Mucosa of rectum (tissue), 2 donors: Measurements from ENCODE around the gene CAMK2D.

Source experiments
- H3K27ac ChIP-seq, 2 donors: one replicate each; pipeline ENCODE4 v1.7.0; 2013; ENCODE audit warnings: inconsistent platforms in 2 of 2, low read depth in 2 of 2, low read length in 2 of 2
- H3K27me3 ChIP-seq, 2 donors: one replicate each; pipeline ENCODE4 v1.7.0; 2013; ENCODE audit warnings: low read length in 2 of 2; ENCODE audit not compliant: control insufficient read depth in 2 of 2, insufficient read depth in 2 of 2
- H3K36me3 ChIP-seq, 2 donors: one replicate each; pipeline ENCODE4 v1.7.0; 2013; ENCODE audit warnings: low read length in 2 of 2; ENCODE audit not compliant: control insufficient read depth in 2 of 2, insufficient read depth in 2 of 2
- H3K4me1 ChIP-seq, 2 donors: one replicate each; pipeline ENCODE4 v1.7.0; 2013; ENCODE audit warnings: low read length in 2 of 2, mild to moderate bottlenecking in 1 of 2; ENCODE audit not compliant: control insufficient read depth in 2 of 2, insufficient read depth in 2 of 2
- H3K4me3 ChIP-seq, 2 donors: one replicate each; pipeline ENCODE4 v1.7.0; 2013; ENCODE audit warnings: low read length in 2 of 2
- H3K9ac ChIP-seq, 2 donors: one replicate each; pipeline ENCODE4 v1.7.0; 2013; ENCODE audit warnings: low read length in 2 of 2, low read depth in 1 of 2, mild to moderate bottlenecking in 1 of 2
- H3K9me3 ChIP-seq, 2 donors: one replicate each; pipeline ENCODE4 v1.7.0; 2013; ENCODE audit warnings: low read length in 2 of 2; ENCODE audit not compliant: control insufficient read depth in 2 of 2
- donor health status: healthy.
- donor health status: Normal muscosa, but diverticular disease.

Gene CAMK2D

DNA sequence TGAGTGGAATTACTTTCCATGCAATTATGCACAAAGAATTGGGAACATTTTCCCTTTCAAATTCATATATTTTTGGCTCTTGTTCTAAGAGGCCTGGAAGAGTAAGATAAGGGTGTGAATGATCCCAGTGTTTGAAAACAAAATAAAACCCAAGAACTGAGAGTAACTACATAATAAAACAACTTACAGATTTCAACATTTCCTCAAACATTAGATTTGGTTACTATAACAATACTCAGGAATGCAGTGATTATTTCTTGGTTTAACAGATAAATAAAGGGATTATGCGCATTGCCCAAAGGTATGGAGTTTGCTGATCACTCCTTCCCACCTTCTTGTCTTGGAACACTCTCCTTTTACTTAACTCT lies 292.5 kb downstream of the CAMK2D start:
- H3K9ac ChIP-seq = no peak overlapping the region
- peak overlapping the region; percentile 67 to 77 for H3K27ac ChIP-seq
- peaks cover 4 to 7% of the 10 kb centered on the region in 2 donors for H3K36me3 ChIP-seq
- H3K9me3 ChIP-seq = no peaks in the 10 kb centered on the region
- no peak overlapping the region for H3K4me3 ChIP-seq
- H3K4me1 ChIP-seq = peaks cover 2 to 3% of the 10 kb centered on the region in 2 donors
- H3K27me3 ChIP-seq = no peaks in the 10 kb centered on the region

DNA sequence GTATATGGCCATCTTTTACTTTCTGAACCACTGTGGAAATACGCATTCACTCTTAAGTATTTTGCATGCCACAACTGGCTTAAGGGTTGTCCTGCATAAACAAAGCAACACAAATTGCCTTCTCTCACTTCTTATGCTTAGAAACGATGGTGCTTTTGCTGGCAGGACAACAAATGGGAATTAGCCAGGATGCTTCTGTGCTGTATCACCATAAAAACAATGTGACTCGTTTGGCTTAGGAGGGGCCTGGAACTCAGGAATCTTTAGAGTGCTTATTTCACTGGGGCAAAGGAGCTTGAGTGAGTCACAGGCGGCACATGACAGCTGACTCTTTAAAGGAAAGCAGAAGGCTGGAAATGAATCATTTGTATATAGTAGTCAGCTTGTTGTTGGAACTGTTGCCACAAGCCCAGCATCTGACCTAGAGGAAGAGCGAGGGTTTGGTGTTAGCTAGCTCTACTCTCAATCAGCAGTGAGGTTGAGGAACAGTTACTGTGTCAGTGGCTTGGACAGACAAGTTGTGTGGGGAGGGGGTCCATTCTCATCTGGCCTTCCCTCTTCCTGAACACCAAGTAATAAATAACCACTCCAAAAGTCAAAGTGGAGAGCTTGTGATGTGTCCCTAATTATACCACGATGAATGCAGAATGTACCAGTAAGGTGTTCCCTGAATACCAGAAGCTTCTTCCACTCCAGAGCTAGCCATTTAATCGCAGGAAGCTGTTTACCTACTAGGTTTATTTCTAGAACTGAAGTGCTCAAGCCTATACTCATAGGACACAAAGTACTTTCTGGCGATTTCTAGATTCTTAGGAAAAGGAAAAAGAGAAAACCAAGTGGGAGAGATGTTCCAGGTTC lies 293.1 kb downstream of the CAMK2D start:
- H3K27me3 ChIP-seq = no peaks in the 10 kb centered on the region
- H3K4me1 ChIP-seq = peaks cover 2 to 3% of the 10 kb centered on the region in 2 donors
- no peak overlapping the region for H3K9ac ChIP-seq
- peak overlapping the region; percentile 67 to 77 for H3K27ac ChIP-seq
- H3K36me3 ChIP-seq = peaks cover 4 to 10% of the 10 kb centered on the region in 2 donors
- no peaks in the 10 kb centered on the region for H3K9me3 ChIP-seq
- peak overlapping the region in 1 of 2 donors; percentile 39 for H3K4me3 ChIP-seq

DNA sequence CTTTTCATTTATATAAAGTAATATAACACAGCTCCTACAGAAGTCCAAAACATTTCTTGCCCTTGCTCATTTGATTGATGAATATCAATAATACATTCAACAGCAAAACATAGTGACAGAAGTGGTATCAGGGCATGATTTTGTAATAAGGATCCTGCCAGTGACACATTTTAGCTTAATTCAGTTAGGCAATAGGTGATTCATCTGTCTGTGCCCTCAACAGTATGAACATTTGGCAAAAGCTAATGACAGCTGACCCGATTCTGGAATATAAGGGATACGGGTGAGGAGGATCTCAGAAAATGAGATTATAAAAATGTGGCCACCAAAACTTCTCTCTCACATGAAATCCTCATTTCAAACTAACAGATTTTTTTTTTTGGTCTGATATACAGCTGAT lies 294.0 kb downstream of the CAMK2D start:
- peaks cover 2 to 3% of the 10 kb centered on the region in 2 donors for H3K4me1 ChIP-seq
- peaks cover 4 to 10% of the 10 kb centered on the region in 2 donors for H3K36me3 ChIP-seq
- H3K27me3 ChIP-seq = no peaks in the 10 kb centered on the region
- no peak overlapping the region for H3K9ac ChIP-seq
- no peaks in the 10 kb centered on the region for H3K9me3 ChIP-seq
- peak overlapping the region; percentile 45 to 57 for H3K27ac ChIP-seq
- no peak overlapping the region for H3K4me3 ChIP-seq

DNA sequence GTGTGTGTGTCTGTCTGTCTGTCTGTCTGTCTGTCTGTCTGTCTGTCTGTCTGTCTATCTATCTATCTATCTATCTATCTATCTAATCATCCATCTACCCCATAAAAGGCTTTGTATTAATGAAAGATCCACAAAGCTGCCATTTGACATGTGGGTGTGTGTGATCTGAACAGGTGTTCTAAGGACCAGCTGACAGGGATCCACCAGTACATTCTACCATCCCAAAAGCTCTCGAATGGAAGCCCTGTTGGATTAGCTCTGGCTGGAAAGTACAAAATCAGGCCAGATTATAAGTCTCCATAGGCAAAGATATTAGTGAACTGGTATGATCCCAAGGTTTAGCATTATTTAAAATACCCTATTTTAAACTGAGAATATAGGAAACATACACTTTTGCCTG lies 299.3 kb downstream of the CAMK2D start:
- Histone ChIP-seq H3K9me3 (no peaks in the 10 kb centered on the region), H3K9ac (no peak overlapping the region), H3K4me1 (no peaks in the 10 kb centered on the region), H3K27me3 (no peaks in the 10 kb centered on the region), H3K27ac (no peak overlapping the region), H3K4me3 (no peak overlapping the region), H3K36me3 (peaks cover 15 to 17% of the 10 kb centered on the region in 2 donors)

DNA sequence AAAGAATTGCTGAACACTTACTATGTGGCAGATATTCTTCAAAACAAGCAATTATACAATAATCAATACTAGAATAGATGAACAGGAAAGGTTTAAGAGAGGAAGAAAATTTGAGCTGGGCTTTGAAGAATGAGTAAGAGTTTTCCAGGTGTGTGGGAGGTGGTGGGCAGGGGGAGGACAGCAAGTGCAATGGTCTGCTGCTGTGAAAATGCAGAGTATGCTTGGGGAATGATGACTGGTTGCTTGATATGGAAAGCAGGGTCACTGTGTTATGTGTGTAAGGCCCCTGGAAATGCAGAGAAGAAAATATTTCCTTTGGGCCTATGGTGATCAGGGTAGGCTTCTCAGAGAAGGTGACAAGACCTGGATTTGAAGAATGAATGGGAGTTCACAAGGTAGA lies 300.3 kb downstream of the CAMK2D start:
- H3K9me3 ChIP-seq = no peaks in the 10 kb centered on the region
- no peaks in the 10 kb centered on the region for H3K4me1 ChIP-seq
- peaks cover 15 to 26% of the 10 kb centered on the region in 2 donors for H3K36me3 ChIP-seq
- no peak overlapping the region for H3K9ac ChIP-seq
- H3K27me3 ChIP-seq = no peaks in the 10 kb centered on the region
- no peak overlapping the region for H3K4me3 ChIP-seq
- no peak overlapping the region for H3K27ac ChIP-seq

DNA sequence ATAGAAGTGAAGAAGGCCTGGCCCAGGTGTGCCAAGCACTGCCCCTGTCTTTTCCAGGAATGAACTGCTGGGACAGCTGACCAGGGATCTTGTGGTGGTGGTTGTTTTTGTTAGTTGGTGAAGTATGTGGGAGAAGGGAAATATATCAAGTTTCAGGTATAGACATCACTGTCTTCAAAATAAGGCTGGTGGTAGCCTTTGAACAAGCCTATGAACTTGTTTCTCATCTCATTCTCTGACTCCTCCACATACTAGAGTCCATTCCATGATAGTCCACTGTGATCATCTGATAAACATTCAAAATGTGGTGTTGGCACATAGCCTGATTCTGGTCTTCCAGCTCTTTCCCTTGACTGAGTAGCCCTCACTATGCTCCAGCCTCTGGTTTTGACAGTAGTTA lies 303.7 kb downstream of the CAMK2D start:
- no peaks in the 10 kb centered on the region for H3K9me3 ChIP-seq
- no peaks in the 10 kb centered on the region for H3K27me3 ChIP-seq
- peaks cover 5 to 28% of the 10 kb centered on the region in 2 donors for H3K36me3 ChIP-seq
- H3K4me1 ChIP-seq = no peaks in the 10 kb centered on the region
- no peak overlapping the region for H3K27ac ChIP-seq
- no peak overlapping the region for H3K9ac ChIP-seq
- H3K4me3 ChIP-seq = no peak overlapping the region

DNA sequence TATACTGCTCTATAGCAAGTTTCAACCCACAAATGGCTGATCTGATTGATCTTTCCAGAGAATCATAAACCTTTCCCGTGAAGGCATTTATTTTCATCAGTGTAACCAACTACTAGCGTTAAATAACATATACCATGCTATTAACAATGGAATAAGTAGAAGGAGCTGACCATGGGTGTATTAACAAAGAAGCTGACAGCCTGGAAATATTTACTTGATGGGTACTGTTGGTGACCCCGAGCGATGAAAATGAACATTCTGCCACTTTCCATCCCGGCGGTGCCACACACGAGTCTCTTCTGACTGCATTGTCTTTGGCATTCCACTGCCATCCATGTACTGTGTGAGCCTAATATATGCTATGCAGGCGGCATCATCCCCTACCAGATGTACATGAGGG lies 304.4 kb downstream of the CAMK2D start:
- peaks cover 5 to 28% of the 10 kb centered on the region in 2 donors for H3K36me3 ChIP-seq
- no peak overlapping the region for H3K27ac ChIP-seq
- H3K4me3 ChIP-seq = no peak overlapping the region
- H3K9me3 ChIP-seq = no peaks in the 10 kb centered on the region
- H3K9ac ChIP-seq = no peak overlapping the region
- H3K27me3 ChIP-seq = no peaks in the 10 kb centered on the region
- no peaks in the 10 kb centered on the region for H3K4me1 ChIP-seq

DNA sequence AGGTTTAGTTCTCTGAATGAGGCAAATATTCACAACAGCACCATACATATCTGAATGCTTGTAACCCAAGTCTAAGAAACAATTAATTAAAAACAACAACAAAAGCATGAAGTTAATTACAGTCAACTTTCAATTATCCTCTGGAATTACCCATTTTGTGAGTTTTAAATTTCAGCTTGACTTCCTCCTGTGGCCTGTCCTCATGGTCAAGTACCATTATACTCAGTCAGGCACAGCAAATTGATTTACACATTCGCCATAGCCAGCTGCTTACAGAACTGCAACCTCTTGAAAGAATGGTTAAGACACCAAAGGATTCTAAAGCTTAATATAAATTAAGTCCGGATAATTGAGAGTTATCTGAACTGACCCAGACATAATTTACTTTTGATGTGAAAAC lies 306.5 kb downstream of the CAMK2D start:
- Histone ChIP-seq H3K9me3 (no peaks in the 10 kb centered on the region), H3K9ac (no peak overlapping the region), H3K27ac (no peak overlapping the region), H3K4me3 (no peak overlapping the region), H3K27me3 (no peaks in the 10 kb centered on the region), H3K4me1 (no peaks in the 10 kb centered on the region), H3K36me3 (peaks cover 5 to 27% of the 10 kb centered on the region in 2 donors)

DNA sequence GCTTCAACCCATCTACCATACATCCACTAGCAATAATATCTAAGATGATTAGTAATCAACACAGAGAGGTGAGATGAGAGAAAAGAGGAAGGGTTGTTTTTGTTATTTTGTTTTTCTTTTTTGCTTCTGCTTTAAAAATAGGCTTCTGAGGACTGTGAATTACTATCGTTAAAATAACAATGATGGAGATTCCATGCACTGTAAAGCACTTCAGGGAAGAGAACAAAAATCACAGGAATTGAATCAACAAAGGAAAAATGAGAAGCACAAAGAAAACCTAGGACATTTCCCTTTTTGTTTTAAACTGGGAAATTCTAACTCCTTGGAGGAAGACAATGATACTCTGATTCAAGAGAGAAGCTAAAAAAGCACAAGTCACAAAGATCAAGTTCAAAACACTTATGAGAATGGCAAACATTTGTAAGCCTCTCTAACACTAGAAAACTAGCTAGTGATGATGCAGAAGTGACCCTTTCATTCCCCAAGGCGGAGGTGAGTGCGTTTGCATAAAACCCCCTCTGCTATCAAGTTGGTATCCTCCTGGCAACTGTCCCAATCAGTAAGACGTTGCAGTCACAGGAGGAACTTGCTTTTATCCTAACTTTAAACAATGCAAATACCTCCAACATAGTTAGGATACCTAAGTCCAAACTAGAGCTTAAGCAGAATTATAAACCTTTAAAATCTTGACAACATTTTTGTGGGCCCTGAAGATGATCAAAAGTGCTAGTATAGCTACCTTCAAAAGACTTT lies 308.5 kb downstream of the CAMK2D start:
- Histone ChIP-seq H3K27ac (no peak overlapping the region), H3K4me3 (no peak overlapping the region), H3K27me3 (no peaks in the 10 kb centered on the region), H3K9ac (no peak overlapping the region), H3K36me3 (peaks cover 4 to 22% of the 10 kb centered on the region in 2 donors), H3K4me1 (no peaks in the 10 kb centered on the region), H3K9me3 (no peaks in the 10 kb centered on the region)

DNA sequence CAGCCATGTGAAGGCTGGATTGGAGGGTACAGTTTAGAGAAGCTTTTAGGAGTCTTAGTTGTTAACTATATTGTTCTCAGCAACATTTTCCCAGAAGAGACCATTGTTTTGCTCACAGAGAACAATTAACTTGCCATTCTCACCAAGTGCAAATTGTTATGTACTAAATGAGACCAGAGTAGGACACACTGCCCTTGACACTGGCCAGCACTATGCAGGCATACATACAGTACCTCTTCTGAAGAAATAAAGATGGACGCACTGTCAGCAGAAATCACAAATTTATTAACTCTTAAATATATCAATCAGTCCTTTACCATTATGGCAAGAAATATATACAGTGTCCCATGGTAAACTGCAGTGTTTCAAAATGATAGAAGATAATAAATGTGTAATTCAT lies 309.4 kb downstream of the CAMK2D start:
- no peak overlapping the region for H3K4me3 ChIP-seq
- H3K4me1 ChIP-seq = no peaks in the 10 kb centered on the region
- H3K36me3 ChIP-seq = peaks cover 0 to 17% of the 10 kb centered on the region in 2 donors
- H3K27ac ChIP-seq = no peak overlapping the region
- H3K27me3 ChIP-seq = no peaks in the 10 kb centered on the region
- no peak overlapping the region for H3K9ac ChIP-seq
- H3K9me3 ChIP-seq = no peaks in the 10 kb centered on the region
